Heart left ventricle (tissue), 13 donors: ENCODE measurements around the gene SHTN1.

Source experiments
- POLR2A ChIP-seq, 2 donors: fragments of 450-650 bp; IDR thresholded peaks; one replicate each; pipeline ENCODE4 v1.6.1; 2017; ENCODE audit warnings: antibody characterized with exemption in 2 of 2, mild to moderate bottlenecking in 2 of 2, moderate library complexity in 2 of 2
- TF ChIP-seq, protein P1 (sequence below), 12 donors: fragments of 200-600 bp; sonication (generic) in 4 of 12; IDR thresholded peaks; one replicate each; pipeline versions ENCODE4 v1.5.0 to v1.8.0; 2018 to 2022; ENCODE audit warnings: antibody characterized with exemption in 12 of 12, mild to moderate bottlenecking in 5 of 12
- donor health status: ischemic (EF 13 %, LVEDD 7.1; RV severe dilation, severe dysfunction).
- donor health status: DM: no; HTN: yes; CAD: no.
- donor health status: DM: no; HTN: no; CAD: no.
- donor health status: ischemic (EF 25% LVEDD 6.9; RV normal size, moderate dysfunction).
- donor health status: ischemic (EF 25% LVEDD 5.7; RV mildly dilated, moderate dysfunction).
- donor health status: ischemic (EF 35%, LVEDD 5.7; RV mildly dilated, moderate dysfunction).
- donor health status: nonischemic (EF 11% LVEDD 7.7; RV severe dilation, severe dysfunction).
- donor health status: DM: yes; HTN: yes; CAD: no.
- donor health status: PGD.
- donor health status: ischemic (EF 29% LVEDD 5.4; RV normal size, mild dysfunction).
- donor health status: nonischemic (EF 23%, LVEDD 6.1; RV moderate dilation, normal function).

DNA sequence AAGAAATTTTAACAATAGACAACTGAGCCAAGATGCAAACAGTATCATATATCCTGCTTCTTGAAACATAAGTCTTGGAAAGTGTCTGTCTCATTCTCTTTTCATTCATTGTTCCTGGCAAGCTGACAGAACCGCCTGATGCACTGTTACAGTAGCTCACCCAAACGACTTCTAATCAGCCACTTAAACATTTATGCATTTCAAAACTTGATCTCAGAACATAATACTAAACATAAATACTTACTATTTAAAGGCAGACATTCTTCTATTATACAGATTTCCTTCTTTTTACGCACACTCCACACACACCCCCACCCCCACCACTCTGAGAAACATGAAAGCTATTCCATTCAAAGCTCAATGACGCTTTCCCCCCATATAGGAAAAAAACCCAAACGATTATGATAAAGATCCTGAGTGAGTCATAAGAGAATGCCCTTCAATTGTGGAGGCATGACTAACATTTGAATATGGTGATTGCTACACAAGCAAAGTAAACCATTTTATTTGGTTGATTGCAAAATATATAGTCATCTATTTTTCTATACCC is 30.5 kb downstream of the SHTN1 start:
- TF ChIP-seq, protein P1, sequence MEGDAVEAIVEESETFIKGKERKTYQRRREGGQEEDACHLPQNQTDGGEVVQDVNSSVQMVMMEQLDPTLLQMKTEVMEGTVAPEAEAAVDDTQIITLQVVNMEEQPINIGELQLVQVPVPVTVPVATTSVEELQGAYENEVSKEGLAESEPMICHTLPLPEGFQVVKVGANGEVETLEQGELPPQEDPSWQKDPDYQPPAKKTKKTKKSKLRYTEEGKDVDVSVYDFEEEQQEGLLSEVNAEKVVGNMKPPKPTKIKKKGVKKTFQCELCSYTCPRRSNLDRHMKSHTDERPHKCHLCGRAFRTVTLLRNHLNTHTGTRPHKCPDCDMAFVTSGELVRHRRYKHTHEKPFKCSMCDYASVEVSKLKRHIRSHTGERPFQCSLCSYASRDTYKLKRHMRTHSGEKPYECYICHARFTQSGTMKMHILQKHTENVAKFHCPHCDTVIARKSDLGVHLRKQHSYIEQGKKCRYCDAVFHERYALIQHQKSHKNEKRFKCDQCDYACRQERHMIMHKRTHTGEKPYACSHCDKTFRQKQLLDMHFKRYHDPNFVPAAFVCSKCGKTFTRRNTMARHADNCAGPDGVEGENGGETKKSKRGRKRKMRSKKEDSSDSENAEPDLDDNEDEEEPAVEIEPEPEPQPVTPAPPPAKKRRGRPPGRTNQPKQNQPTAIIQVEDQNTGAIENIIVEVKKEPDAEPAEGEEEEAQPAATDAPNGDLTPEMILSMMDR (IDR thresholded peaks at IDR 0.05) = no peak
- TF ChIP-seq POLR2A (IDR thresholded peaks at IDR 0.05) = no peak
